Measurements from ENCODE around the gene GALNT18.

The GALNT18 gene

DNA sequence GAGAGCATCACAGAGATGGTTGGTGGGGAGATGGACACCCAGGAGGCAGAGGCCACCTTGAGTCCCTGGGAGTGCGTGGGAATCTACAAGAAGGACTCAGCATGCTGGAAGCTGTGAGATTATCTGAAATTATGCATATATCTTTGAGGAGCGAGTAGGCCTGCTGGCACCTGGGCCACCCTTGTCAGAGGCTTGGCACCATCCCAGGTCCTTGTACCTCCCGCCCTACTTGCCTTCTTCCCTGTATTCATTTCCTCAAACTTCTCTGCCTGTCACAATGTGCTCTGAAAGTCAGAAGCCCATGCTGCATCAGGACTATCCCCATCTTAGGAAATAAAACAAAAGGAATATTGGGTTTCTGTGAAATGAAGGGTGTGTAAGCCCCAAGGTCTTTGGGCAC is 135.8 kb downstream of the GALNT18 start:
- no peak for TF ChIP-seq CTCF (conservative IDR thresholded peaks at IDR 0.05; ENCODE audit: low read depth, low read length)
- no peaks in the 10 kb centered on the region for H3K4me1 ChIP-seq (ENCODE audit: low read depth, poor library complexity, severe bottlenecking)
- H3K4me2 ChIP-seq = no peak overlapping the region

DNA sequence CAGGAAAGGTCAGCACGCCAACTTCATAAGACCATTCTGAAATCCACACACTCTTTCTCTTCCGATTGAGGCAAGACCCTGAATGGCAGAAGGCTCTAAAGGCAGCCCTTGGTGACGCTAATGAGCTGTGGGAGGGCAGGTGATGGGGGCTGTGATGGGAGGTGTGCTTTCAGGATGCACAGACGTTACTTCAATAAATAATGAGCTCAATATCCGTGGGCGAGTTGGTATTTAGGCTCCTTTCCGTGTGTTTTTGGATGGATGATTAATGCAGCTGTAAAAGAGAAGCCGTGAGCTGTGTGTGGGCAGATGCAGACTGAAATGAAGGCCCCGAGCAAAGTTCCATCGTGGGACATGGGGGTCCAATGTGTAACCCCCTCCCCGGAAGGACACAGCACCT is 138.2 kb downstream of the GALNT18 start:
- no peak overlapping the region for H3K9ac ChIP-seq
- H3K4me3 ChIP-seq (IDR thresholded peaks at IDR 0.05; ENCODE audit: insufficient read depth, low read depth, low read length) = no peak overlapping the region
- H3K4me1 ChIP-seq (ENCODE audit: low read depth, poor library complexity, severe bottlenecking) = no peaks in the 10 kb centered on the region

More for the DNA sequence above, 135.8 kb downstream of the GALNT18 start:
- Histone ChIP-seq H4K20me1 (ENCODE audit: insufficient read depth) (no peaks in the 10 kb centered on the region), H3K9ac (no peak overlapping the region), H3K4me3 (IDR thresholded peaks at IDR 0.05; ENCODE audit: insufficient read depth, low read depth, low read length) (no peak overlapping the region), H3K79me2 (ENCODE audit: insufficient read depth, low read depth) (no peaks in the 10 kb centered on the region), H2AFZ (ENCODE audit: low read depth) (no peak overlapping the region), H3K36me3 (ENCODE audit: insufficient read depth) (no peaks in the 10 kb centered on the region), H3K27ac (no peak overlapping the region), H3K27me3 (ENCODE audit: insufficient read depth, low read depth) (no peaks in the 10 kb centered on the region)

GRCh38 chr11:11482730-11483129 is 139.1 kb downstream of the GALNT18 start:
- no peaks in the 10 kb centered on the region for H4K20me1 ChIP-seq (ENCODE audit: insufficient read depth)
- H3K27me3 ChIP-seq (ENCODE audit: insufficient read depth, low read depth) = no peaks in the 10 kb centered on the region
- H3K4me3 ChIP-seq (IDR thresholded peaks at IDR 0.05; ENCODE audit: insufficient read depth, low read depth, low read length) = no peak overlapping the region
- no peaks in the 10 kb centered on the region for H3K36me3 ChIP-seq (ENCODE audit: insufficient read depth)
- no peak overlapping the region for H3K27ac ChIP-seq
- no peaks in the 10 kb centered on the region for H3K79me2 ChIP-seq (ENCODE audit: insufficient read depth, low read depth)
- H2AFZ ChIP-seq (ENCODE audit: low read depth) = no peak overlapping the region
- H3K4me2 ChIP-seq = no peak overlapping the region
- TF ChIP-seq CTCF (conservative IDR thresholded peaks at IDR 0.05; ENCODE audit: low read depth, low read length) = no peak
- no peaks in the 10 kb centered on the region for H3K4me1 ChIP-seq (ENCODE audit: low read depth, poor library complexity, severe bottlenecking)
- no peak overlapping the region for H3K9ac ChIP-seq

More for the DNA sequence above, 138.2 kb downstream of the GALNT18 start:
- Histone ChIP-seq H4K20me1 (ENCODE audit: insufficient read depth) (no peaks in the 10 kb centered on the region), H3K36me3 (ENCODE audit: insufficient read depth) (no peaks in the 10 kb centered on the region), H3K27me3 (ENCODE audit: insufficient read depth, low read depth) (no peaks in the 10 kb centered on the region), H2AFZ (ENCODE audit: low read depth) (no peak overlapping the region), H3K27ac (no peak overlapping the region), H3K79me2 (ENCODE audit: insufficient read depth, low read depth) (no peaks in the 10 kb centered on the region), H3K4me2 (no peak overlapping the region)
- no peak for TF ChIP-seq CTCF (conservative IDR thresholded peaks at IDR 0.05; ENCODE audit: low read depth, low read length)

DNA sequence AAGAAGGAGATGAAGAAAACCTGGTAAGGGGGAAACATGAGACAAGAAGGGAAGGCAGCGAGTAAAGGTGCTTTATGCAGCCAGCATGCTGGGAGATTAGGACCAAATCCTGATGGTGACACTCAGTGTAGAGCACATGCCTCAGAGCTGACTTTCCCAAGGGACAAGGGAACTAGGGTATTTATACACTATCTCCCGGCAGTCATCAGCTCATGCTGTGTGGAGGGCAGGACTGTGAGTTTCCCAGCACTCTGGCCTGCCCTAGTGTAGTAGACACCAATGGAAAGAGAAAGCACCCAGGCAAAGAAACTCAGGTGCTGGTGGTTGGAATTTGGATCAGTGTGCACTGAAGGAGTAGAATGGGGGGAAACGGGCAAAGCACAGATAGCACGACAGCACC is 140.4 kb downstream of the GALNT18 start:
- Histone ChIP-seq H3K9ac (no peak overlapping the region), H3K27me3 (ENCODE audit: insufficient read depth, low read depth) (no peaks in the 10 kb centered on the region), H4K20me1 (ENCODE audit: insufficient read depth) (no peaks in the 10 kb centered on the region), H3K4me3 (IDR thresholded peaks at IDR 0.05; ENCODE audit: insufficient read depth, low read depth, low read length) (no peak overlapping the region), H3K4me2 (no peak overlapping the region), H3K79me2 (ENCODE audit: insufficient read depth, low read depth) (no peaks in the 10 kb centered on the region), H3K27ac (no peak overlapping the region), H3K36me3 (ENCODE audit: insufficient read depth) (no peaks in the 10 kb centered on the region), H3K4me1 (ENCODE audit: low read depth, poor library complexity, severe bottlenecking) (no peaks in the 10 kb centered on the region), H2AFZ (ENCODE audit: low read depth) (no peak overlapping the region)
- TF ChIP-seq CTCF (conservative IDR thresholded peaks at IDR 0.05; ENCODE audit: low read depth, low read length) = no peak

Measured in KMS-11 (cell line).